ENCODE data around the gene ESRRG. TPM values are rescaled to one million over a fixed set of nuclear protein-coding genes. Genes with fewer than 3 reads are reported as not detected.

The ESRRG gene
- total RNA-seq, 1 experiment from 2014 or later, result 0.44 TPM

DNA sequence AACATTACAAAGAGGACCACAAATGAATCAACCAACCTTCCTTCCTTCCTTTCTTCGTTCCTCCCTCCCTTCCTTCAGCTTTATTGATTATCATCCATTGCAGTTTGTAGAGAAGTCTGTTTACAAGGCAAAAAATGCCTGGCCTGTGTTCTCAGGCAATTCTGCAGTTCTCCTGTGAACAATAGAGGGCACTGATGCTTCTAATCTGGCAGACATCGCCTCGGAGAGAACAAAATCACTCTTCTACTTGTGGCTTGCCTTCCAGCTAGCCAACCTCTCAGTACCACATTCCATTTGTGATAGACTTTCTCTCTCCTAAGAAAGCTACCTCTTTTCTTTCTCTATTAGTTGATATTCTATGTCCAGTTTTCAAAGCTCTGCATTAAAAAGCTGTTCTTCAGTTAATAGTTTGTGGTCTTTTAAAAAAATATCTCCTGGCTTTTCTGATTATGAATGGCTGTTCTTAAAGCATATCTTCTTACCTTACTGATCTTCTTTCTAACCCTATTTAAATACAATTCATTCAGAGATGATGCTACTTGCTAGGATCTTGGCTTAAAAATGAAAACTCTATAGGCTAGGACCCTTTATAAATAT lies 26.9 kb upstream of the ESRRG start:
- no CpG with 5 or more reads among the region's 3 CpGs for WGBS (ENCODE audit: extremely low coverage, insufficient read length, low lambda C conversion rate)
- Mint-ChIP-seq H3K27ac (no peak overlapping the region), H3K4me1 (peaks cover 3% of the 10 kb centered on the region in 2 experiments; a peak in 2 of 4 replicates), H3K4me3 (no peak overlapping the region), H3K9me3 (no peaks in the 10 kb centered on the region), H3K36me3 (ENCODE audit: insufficient read depth in 1 of 3, low read depth in 3 of 3) (no peaks in the 10 kb centered on the region), H3K27me3 (ENCODE audit: low read depth) (no peaks in the 10 kb centered on the region; the same call in 1 of the 2 replicates)
- no peak overlapping the region for H3K14ac ChIP-seq (ENCODE audit: insufficient read depth, low read length)
- H3K27me3 ChIP-seq (ENCODE audit: insufficient read depth, low read length), result no peaks in the 10 kb centered on the region
- no peak overlapping the region for H4K91ac ChIP-seq (ENCODE audit: insufficient read length, low read depth, low read length)
- H2AFZ ChIP-seq (ENCODE audit: low read length), result no peak overlapping the region
- no peaks in the 10 kb centered on the region for H3K9me3 ChIP-seq (ENCODE audit: control insufficient read depth, low read depth, low read length)
- no peaks in the 10 kb centered on the region for H3K79me2 ChIP-seq (ENCODE audit: insufficient read depth, low read length)
- H3K56ac ChIP-seq (ENCODE audit: insufficient read length, low read depth, low read length), result no peak overlapping the region
- TF ChIP-seq, protein P1, sequence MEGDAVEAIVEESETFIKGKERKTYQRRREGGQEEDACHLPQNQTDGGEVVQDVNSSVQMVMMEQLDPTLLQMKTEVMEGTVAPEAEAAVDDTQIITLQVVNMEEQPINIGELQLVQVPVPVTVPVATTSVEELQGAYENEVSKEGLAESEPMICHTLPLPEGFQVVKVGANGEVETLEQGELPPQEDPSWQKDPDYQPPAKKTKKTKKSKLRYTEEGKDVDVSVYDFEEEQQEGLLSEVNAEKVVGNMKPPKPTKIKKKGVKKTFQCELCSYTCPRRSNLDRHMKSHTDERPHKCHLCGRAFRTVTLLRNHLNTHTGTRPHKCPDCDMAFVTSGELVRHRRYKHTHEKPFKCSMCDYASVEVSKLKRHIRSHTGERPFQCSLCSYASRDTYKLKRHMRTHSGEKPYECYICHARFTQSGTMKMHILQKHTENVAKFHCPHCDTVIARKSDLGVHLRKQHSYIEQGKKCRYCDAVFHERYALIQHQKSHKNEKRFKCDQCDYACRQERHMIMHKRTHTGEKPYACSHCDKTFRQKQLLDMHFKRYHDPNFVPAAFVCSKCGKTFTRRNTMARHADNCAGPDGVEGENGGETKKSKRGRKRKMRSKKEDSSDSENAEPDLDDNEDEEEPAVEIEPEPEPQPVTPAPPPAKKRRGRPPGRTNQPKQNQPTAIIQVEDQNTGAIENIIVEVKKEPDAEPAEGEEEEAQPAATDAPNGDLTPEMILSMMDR (conservative IDR thresholded peaks at IDR 0.05), result peak; percentile 76
- H3K23ac ChIP-seq (ENCODE audit: insufficient read length, low read depth, low read length), result no peak overlapping the region
- no peak overlapping the region for H4K8ac ChIP-seq (replicated peaks; ENCODE audit: insufficient read length, low read depth, low read length)
- no peak overlapping the region for H2BK15ac ChIP-seq (ENCODE audit: low read depth, low read length)
- no peak overlapping the region for H2BK12ac ChIP-seq (ENCODE audit: insufficient read length, low read depth, low read length)
- no peak overlapping the region for H3T11ph ChIP-seq (ENCODE audit: low read length)
- DNase-seq, result peak; percentile 48
- no peak overlapping the region for H3K9ac ChIP-seq (ENCODE audit: extremely low read depth, insufficient read length, low read length)
- H3K4ac ChIP-seq (ENCODE audit: low read depth, low read length), result no peak overlapping the region
- no peak overlapping the region for H2BK20ac ChIP-seq (ENCODE audit: low read depth, low read length, poor library complexity, severe bottlenecking)
- H3K4me1 ChIP-seq (ENCODE audit: insufficient read depth, low read length), result no peaks in the 10 kb centered on the region
- H3K27ac ChIP-seq (ENCODE audit: insufficient read length, low read depth, low read length), result no peak overlapping the region
- H3K18ac ChIP-seq (ENCODE audit: insufficient read length, low read depth, low read length), result no peak overlapping the region
- no peaks in the 10 kb centered on the region for H3K23me2 ChIP-seq (ENCODE audit: insufficient read length, low read depth, low read length, poor library complexity, severe bottlenecking)
- no peak overlapping the region for H2BK120ac ChIP-seq (ENCODE audit: low read depth, low read length, poor library complexity, severe bottlenecking)
- no peaks in the 10 kb centered on the region for H3K79me1 ChIP-seq (ENCODE audit: insufficient read depth, low read depth, low read length, poor library complexity, severe bottlenecking)
- H2AK5ac ChIP-seq (ENCODE audit: insufficient read length, low read length), result no peak overlapping the region
- no peaks in the 10 kb centered on the region for H4K20me1 ChIP-seq (ENCODE audit: control insufficient read depth, insufficient read depth, insufficient read length)
- H2BK5ac ChIP-seq (ENCODE audit: insufficient read length, low read length), result no peak overlapping the region
- no peak overlapping the region for H4K5ac ChIP-seq (ENCODE audit: insufficient read length, low read depth, low read length)
- no peak overlapping the region for H3K4me2 ChIP-seq (ENCODE audit: insufficient read depth, insufficient read length, low read length)

Data from H9 (cell line).